ENCODE measurements around the gene TCERG1. TPM values are rescaled to one million over a fixed set of nuclear protein-coding genes. Genes with fewer than 3 reads are reported as not detected.

TCERG1 gene
- total RNA-seq, 1 experiment from 2014 or later: 142 TPM

DNA sequence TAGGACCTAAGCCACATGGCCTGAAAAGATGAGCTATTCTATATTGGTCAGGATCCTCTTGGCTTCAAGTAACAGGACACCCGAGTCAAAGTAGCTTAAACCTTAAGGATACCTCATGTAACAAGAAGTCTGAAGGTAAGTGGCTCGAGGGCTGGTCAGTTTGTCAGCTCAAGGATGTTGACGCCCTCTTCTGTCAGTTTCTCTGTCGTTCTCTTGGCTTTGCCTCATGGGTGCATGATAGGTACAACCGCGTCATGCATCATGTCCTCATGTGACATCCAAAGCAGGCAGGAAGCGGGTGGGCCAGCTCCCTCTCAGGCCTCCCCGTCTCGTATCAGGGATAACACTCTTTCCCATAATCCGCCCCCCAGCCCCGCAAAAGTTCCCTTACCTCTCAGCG, 22.1 kb upstream of the TCERG1 start:
- no TSS peak for BruUV-seq (replicated peaks)
- CTCF ChIA-PET: no interaction called here
- Histone ChIP-seq H3K27ac (ENCODE audit: low read depth, low read length, poor library complexity, severe bottlenecking) (no peak overlapping the region), H3K27me3 (replicated peaks; ENCODE audit: insufficient read depth, low read depth, low read length, poor library complexity) (no peaks in the 10 kb centered on the region), H3K36me3 (ENCODE audit: insufficient read depth, low read length, poor library complexity, severe bottlenecking) (no peaks in the 10 kb centered on the region), H3K4me1 (ENCODE audit: insufficient read depth, low read length, poor library complexity, severe bottlenecking) (no peaks in the 10 kb centered on the region), H3K4me3 (ENCODE audit: low read depth, low read length, poor library complexity, severe bottlenecking) (no peak overlapping the region), H3K9me3 (ENCODE audit: low read depth, low read length, poor library complexity, severe bottlenecking) (no peaks in the 10 kb centered on the region)
- no peak for DNase-seq (ENCODE audit: low spot score)
- no peak for TF ChIP-seq EZH2 (IDR thresholded peaks at IDR 0.05; ENCODE audit: borderline replicate concordance, low read depth, low read length, poor library complexity, severe bottlenecking)
- TF ChIP-seq, protein P1, sequence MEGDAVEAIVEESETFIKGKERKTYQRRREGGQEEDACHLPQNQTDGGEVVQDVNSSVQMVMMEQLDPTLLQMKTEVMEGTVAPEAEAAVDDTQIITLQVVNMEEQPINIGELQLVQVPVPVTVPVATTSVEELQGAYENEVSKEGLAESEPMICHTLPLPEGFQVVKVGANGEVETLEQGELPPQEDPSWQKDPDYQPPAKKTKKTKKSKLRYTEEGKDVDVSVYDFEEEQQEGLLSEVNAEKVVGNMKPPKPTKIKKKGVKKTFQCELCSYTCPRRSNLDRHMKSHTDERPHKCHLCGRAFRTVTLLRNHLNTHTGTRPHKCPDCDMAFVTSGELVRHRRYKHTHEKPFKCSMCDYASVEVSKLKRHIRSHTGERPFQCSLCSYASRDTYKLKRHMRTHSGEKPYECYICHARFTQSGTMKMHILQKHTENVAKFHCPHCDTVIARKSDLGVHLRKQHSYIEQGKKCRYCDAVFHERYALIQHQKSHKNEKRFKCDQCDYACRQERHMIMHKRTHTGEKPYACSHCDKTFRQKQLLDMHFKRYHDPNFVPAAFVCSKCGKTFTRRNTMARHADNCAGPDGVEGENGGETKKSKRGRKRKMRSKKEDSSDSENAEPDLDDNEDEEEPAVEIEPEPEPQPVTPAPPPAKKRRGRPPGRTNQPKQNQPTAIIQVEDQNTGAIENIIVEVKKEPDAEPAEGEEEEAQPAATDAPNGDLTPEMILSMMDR (conservative IDR thresholded peaks at IDR 0.05; ENCODE audit: low read depth, low read length): no peak
- intact Hi-C loops (cut with micrococcal nuclease; ENCODE audit: unreplicated experiment): loop anchor here (5.0 to 10.0 kb wide), 3 partner anchors 268 to 740 kb away; no protein-coding TSS in a partner anchor
- POLR2A ChIA-PET (ENCODE audit: low non-redundant PET): interaction anchor here (0.6 kb wide), 1 partner anchor 51 kb away, joined by 4 read pairs; no protein-coding TSS in a partner anchor

DNA sequence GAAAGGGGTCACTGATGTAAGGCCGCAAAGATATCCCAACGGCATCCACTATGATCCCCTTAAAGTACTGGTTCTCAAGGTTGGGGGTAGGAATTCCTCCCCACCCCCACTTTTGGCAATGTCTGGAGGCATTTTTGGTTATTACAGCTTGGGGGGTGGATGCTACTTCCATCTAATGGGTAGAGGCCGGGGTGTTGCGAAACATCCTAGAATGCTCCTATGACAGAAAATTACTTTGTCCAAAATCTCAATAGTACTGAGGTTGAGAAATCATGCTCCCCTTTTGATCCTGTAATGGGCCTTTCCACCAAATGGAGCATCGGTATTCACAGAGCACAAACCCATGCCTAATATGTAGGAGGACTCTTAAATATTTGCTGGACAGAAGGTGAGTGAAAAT, 20.8 kb upstream of the TCERG1 start:
- DNase-seq (ENCODE audit: low spot score): no peak
- Histone ChIP-seq H3K36me3 (ENCODE audit: insufficient read depth, low read length, poor library complexity, severe bottlenecking) (no peaks in the 10 kb centered on the region), H3K4me3 (ENCODE audit: low read depth, low read length, poor library complexity, severe bottlenecking) (no peak overlapping the region), H3K4me1 (ENCODE audit: insufficient read depth, low read length, poor library complexity, severe bottlenecking) (no peaks in the 10 kb centered on the region), H3K27me3 (replicated peaks; ENCODE audit: insufficient read depth, low read depth, low read length, poor library complexity) (no peaks in the 10 kb centered on the region), H3K9me3 (ENCODE audit: low read depth, low read length, poor library complexity, severe bottlenecking) (no peaks in the 10 kb centered on the region), H3K27ac (ENCODE audit: low read depth, low read length, poor library complexity, severe bottlenecking) (no peak overlapping the region)
- BruUV-seq (replicated peaks): no TSS peak
- no peak for TF ChIP-seq EZH2 (IDR thresholded peaks at IDR 0.05; ENCODE audit: borderline replicate concordance, low read depth, low read length, poor library complexity, severe bottlenecking)
- TF ChIP-seq, protein P1 (conservative IDR thresholded peaks at IDR 0.05; ENCODE audit: low read depth, low read length): no peak
- CTCF ChIA-PET: no interaction called here
- intact Hi-C loops (cut with micrococcal nuclease; ENCODE audit: unreplicated experiment): loop anchor here (5.0 to 10.0 kb wide), 3 partner anchors 269 to 742 kb away; no protein-coding TSS in a partner anchor
- POLR2A ChIA-PET (ENCODE audit: low non-redundant PET): no interaction called here

DNA sequence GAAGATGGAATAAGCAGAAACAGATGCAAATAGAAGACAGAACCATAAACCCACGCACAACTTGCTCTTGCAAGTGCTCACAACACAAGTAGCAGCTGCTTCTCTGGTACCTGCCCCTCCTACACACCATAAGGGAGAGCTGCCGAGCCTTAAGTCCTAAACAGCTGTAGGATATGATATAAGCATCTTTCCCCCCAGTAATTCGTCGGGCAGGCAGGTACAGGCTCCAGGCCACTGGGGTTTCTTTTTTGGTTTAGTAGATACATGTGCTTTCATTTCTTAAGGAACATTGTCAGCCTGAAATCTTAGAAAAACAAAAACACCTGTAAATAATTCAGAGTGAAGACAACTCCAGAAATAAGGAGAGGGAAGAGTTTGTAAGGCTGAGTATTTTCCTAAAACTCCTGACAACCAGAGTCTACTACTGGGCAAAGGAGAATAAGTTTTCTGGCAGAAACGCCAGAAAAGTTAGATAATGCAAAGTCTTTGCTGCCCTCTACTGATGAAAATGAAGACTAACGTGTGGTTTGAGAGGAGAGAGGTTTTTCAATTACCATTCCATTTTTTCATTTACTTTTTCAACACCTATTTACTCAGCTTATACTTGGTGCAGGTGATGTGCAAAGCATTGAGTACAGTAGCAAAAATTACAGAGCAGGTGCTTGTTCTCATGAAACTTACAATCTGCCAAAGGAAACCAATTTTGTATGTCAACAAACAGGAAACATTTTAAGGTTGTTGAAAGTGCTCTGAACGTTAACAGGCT, 20.1 kb upstream of the TCERG1 start:
- TF ChIP-seq, protein P1 (conservative IDR thresholded peaks at IDR 0.05; ENCODE audit: low read depth, low read length): peak; percentile 77
- no peak for TF ChIP-seq EZH2 (IDR thresholded peaks at IDR 0.05; ENCODE audit: borderline replicate concordance, low read depth, low read length, poor library complexity, severe bottlenecking)
- no peaks in the 10 kb centered on the region for H3K4me1 ChIP-seq (ENCODE audit: insufficient read depth, low read length, poor library complexity, severe bottlenecking)
- ChIA-PET CTCF (no interaction called here), POLR2A (ENCODE audit: low non-redundant PET) (no interaction called here)
- no peaks in the 10 kb centered on the region for H3K9me3 ChIP-seq (ENCODE audit: low read depth, low read length, poor library complexity, severe bottlenecking)
- no TSS peak for BruUV-seq (replicated peaks)
- H3K27me3 ChIP-seq (replicated peaks; ENCODE audit: insufficient read depth, low read depth, low read length, poor library complexity): no peaks in the 10 kb centered on the region
- intact Hi-C loops (cut with micrococcal nuclease; ENCODE audit: unreplicated experiment): loop anchor here (1.0 to 10.0 kb wide), 4 partner anchors 135 to 742 kb away; no protein-coding TSS in a partner anchor
- no peaks in the 10 kb centered on the region for H3K36me3 ChIP-seq (ENCODE audit: insufficient read depth, low read length, poor library complexity, severe bottlenecking)
- H3K27ac ChIP-seq (ENCODE audit: low read depth, low read length, poor library complexity, severe bottlenecking): no peak overlapping the region
- no peak overlapping the region for H3K4me3 ChIP-seq (ENCODE audit: low read depth, low read length, poor library complexity, severe bottlenecking)
- DNase-seq (ENCODE audit: low spot score): peak; percentile 78
